ENCODE data around the gene ITGA1. TPM values are rescaled to one million over a fixed set of nuclear protein-coding genes. Genes with fewer than 3 reads are reported as not detected.
A peak's percentile ranks its signal among the peaks of the same experiment; 100 is the strongest.

ITGA1 gene
- polyA plus RNA-seq, 1 donor (not counting 4 experiments of a cell fraction or from before 2014, with no cell fraction given) = 1.4 TPM

DNA sequence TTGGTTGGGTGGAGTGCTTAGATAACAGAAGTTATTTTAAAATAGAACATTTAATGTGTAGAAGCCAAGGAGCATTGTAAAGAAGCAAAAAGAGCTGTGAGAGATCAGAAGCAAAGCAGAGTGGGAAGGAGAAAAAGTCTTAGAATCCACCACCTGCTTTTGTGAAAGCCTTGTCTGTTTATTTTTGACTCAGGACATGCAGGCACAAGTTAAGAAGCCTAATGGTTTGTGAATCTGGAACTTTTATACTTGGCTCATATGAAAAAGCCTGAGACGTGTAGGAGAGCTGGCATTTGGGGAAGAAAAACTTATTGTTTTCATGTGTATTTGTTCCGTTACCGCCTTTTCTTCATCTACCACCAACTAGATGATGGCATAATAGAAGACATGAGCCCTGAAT, 163.0 kb downstream of the ITGA1 start:
- TF ChIP-seq, protein P1, sequence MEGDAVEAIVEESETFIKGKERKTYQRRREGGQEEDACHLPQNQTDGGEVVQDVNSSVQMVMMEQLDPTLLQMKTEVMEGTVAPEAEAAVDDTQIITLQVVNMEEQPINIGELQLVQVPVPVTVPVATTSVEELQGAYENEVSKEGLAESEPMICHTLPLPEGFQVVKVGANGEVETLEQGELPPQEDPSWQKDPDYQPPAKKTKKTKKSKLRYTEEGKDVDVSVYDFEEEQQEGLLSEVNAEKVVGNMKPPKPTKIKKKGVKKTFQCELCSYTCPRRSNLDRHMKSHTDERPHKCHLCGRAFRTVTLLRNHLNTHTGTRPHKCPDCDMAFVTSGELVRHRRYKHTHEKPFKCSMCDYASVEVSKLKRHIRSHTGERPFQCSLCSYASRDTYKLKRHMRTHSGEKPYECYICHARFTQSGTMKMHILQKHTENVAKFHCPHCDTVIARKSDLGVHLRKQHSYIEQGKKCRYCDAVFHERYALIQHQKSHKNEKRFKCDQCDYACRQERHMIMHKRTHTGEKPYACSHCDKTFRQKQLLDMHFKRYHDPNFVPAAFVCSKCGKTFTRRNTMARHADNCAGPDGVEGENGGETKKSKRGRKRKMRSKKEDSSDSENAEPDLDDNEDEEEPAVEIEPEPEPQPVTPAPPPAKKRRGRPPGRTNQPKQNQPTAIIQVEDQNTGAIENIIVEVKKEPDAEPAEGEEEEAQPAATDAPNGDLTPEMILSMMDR (optimal IDR thresholded peaks at IDR 0.05 in 1 of 3, IDR thresholded peaks at IDR 0.05 in 1 of 3, conservative IDR thresholded peaks at IDR 0.05 in 1 of 3; ENCODE audit: extremely low read depth in 1 of 3, insufficient read depth in 2 of 3, low read length in 3 of 3) = no peak
- TF ChIP-seq EZH2 (IDR thresholded peaks at IDR 0.05; ENCODE audit: low read length) = no peak
- Histone ChIP-seq H3K9me3 (ENCODE audit: control insufficient read depth, low read depth, low read length) (no peaks in the 10 kb centered on the region), H3K79me2 (ENCODE audit: control insufficient read depth, insufficient read depth, low read length) (no peaks in the 10 kb centered on the region), H3K27ac (ENCODE audit: control insufficient read depth, insufficient read depth, low read length) (no peak overlapping the region), H3K9me1 (ENCODE audit: control insufficient read depth, extremely low read depth, insufficient read depth, low read length) (no peaks in the 10 kb centered on the region), H3K4me3 (ENCODE audit: control insufficient read depth in 2 of 3, extremely low read depth in 1 of 3, insufficient read depth in 2 of 3, low read depth in 1 of 3, low read length in 3 of 3) (peak overlapping the region in 1 of 3 experiments; percentile 26), H3K27me3 (ENCODE audit: control insufficient read depth, extremely low read depth, insufficient read depth, low read length) (no peaks in the 10 kb centered on the region), H3K9ac (ENCODE audit: control insufficient read depth, extremely low read depth, insufficient read depth, low read length) (peak overlapping the region; percentile 13), H3K4me2 (ENCODE audit: control insufficient read depth, extremely low read depth, insufficient read depth, low read depth, low read length) (peak overlapping the region; percentile 52), H3K36me3 (ENCODE audit: control insufficient read depth in 2 of 2, extremely low read depth in 1 of 2, insufficient read depth in 2 of 2, low read length in 2 of 2) (no peaks in the 10 kb centered on the region), H4K20me1 (ENCODE audit: control insufficient read depth, extremely low read depth, insufficient read depth, low read length) (no peaks in the 10 kb centered on the region), H3K4me1 (ENCODE audit: control insufficient read depth, extremely low read depth, insufficient read depth, low read length) (peaks cover 47% of the 10 kb centered on the region), H2AFZ (ENCODE audit: control insufficient read depth, low read length) (peak overlapping the region; percentile 46)
- FAIRE-seq (peak; percentile 76), DNase-seq (ENCODE audit: low read depth, low spot score) (no peak)
- dilution Hi-C loops (cut with MboI; ENCODE audit: extremely low pct_ligation_motif_present, low sequenced_read_pairs) = no loop called here

DNA sequence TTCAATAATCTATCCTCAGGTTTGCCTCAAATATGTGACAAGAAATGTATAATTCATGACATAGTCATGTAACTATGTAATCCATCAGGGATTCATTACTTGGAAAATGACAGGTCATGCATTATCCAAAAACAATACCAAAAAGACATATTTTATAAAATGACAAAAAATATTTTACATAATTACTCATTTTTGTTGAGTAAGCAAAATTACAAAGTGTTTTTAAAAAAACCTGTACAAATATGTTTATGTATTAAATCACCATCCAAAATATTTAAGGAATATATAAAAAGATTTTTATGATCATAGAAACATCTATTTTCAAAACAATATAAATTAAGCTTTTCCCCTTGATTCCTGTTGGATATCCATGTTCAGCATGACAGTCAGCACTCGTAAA, 164.8 kb downstream of the ITGA1 start:
- no peaks in the 10 kb centered on the region for H3K9me1 ChIP-seq (ENCODE audit: control insufficient read depth, extremely low read depth, insufficient read depth, low read length)
- dilution Hi-C loops (cut with MboI; ENCODE audit: extremely low pct_ligation_motif_present, low sequenced_read_pairs) = no loop called here
- FAIRE-seq = no peak

More for the DNA sequence above, 164.8 kb downstream of the ITGA1 start:
- H3K4me2 ChIP-seq (ENCODE audit: control insufficient read depth, extremely low read depth, insufficient read depth, low read depth, low read length) = no peak overlapping the region
- H3K9ac ChIP-seq (ENCODE audit: control insufficient read depth, extremely low read depth, insufficient read depth, low read length) = no peak overlapping the region
- H3K4me1 ChIP-seq (ENCODE audit: control insufficient read depth, extremely low read depth, insufficient read depth, low read length) = peaks cover 39% of the 10 kb centered on the region
- H3K79me2 ChIP-seq (ENCODE audit: control insufficient read depth, insufficient read depth, low read length) = no peaks in the 10 kb centered on the region
- no peak overlapping the region for H2AFZ ChIP-seq (ENCODE audit: control insufficient read depth, low read length)
- H3K27me3 ChIP-seq (ENCODE audit: control insufficient read depth, extremely low read depth, insufficient read depth, low read length) = no peaks in the 10 kb centered on the region
- no peak overlapping the region for H3K4me3 ChIP-seq (ENCODE audit: control insufficient read depth in 2 of 3, extremely low read depth in 1 of 3, insufficient read depth in 2 of 3, low read depth in 1 of 3, low read length in 3 of 3)
- no peak overlapping the region for H3K27ac ChIP-seq (ENCODE audit: control insufficient read depth, insufficient read depth, low read length)
- no peaks in the 10 kb centered on the region for H4K20me1 ChIP-seq (ENCODE audit: control insufficient read depth, extremely low read depth, insufficient read depth, low read length)
- no peak for TF ChIP-seq EZH2 (IDR thresholded peaks at IDR 0.05; ENCODE audit: low read length)
- TF ChIP-seq, protein P1 (optimal IDR thresholded peaks at IDR 0.05 in 1 of 3, IDR thresholded peaks at IDR 0.05 in 1 of 3, conservative IDR thresholded peaks at IDR 0.05 in 1 of 3; ENCODE audit: extremely low read depth in 1 of 3, insufficient read depth in 2 of 3, low read length in 3 of 3) = no peak
- H3K9me3 ChIP-seq (ENCODE audit: control insufficient read depth, low read depth, low read length) = no peaks in the 10 kb centered on the region
- DNase-seq (ENCODE audit: low read depth, low spot score) = no peak
- H3K36me3 ChIP-seq (ENCODE audit: control insufficient read depth in 2 of 2, extremely low read depth in 1 of 2, insufficient read depth in 2 of 2, low read length in 2 of 2) = no peaks in the 10 kb centered on the region
